Stimulated activated naive CD4-positive, alpha-beta T cell treated with Interleukin-2 at 50 U/mL for 16 hours (primary cell): Measurements from ENCODE around the gene MRGPRX3.
"Not testable (repeated sequence)": the region's sequence is repeated elsewhere in the genome, so short reads cannot be mapped to it uniquely, and the experiment has no call there.

ENCODE experiments used
- DNase-seq: peaks from one replicate; lab custom pipeline; 2025; lab: John Stamatoyannopoulos, UW

Gene MRGPRX3

GRCh38 chr11:18132341-18132740 is at the start of gene MRGPRX3:
MRGPRX3 (plus strand) TSS chr11:18132571; CDS start chr11:18137203, 4,632 bp downstream.
- no peak for DNase-seq

GRCh38 chr11:18088366-18088765 is 44.0 kb upstream of the MRGPRX3 start:
- DNase-seq = no peak

GRCh38 chr11:18088966-18089365 is 43.4 kb upstream of the MRGPRX3 start:
- no peak for DNase-seq

GRCh38 chr11:18091731-18092130 is 40.6 kb upstream of the MRGPRX3 start:
- no peak for DNase-seq

- no peak for DNase-seq
Observed at GRCh38 chr11:18093959-18094358, 38.4 kb upstream of the MRGPRX3 start.

- no peak for DNase-seq
Observed at GRCh38 chr11:18100926-18101656, 31.3 kb upstream of the MRGPRX3 start.

GRCh38 chr11:18105086-18105801 is 27.1 kb upstream of the MRGPRX3 start:
- DNase-seq = no peak

GRCh38 chr11:18105802-18106574 is 26.4 kb upstream of the MRGPRX3 start, which contains the start of gene SAAL1:
SAAL1 (minus strand) TSS chr11:18106082; CDS start chr11:18106041, 41 bp downstream.
- DNase-seq = peak; percentile 87

GRCh38 chr11:18106688-18107087 is 25.7 kb upstream of the MRGPRX3 start:
- DNase-seq = no peak

- no peak for DNase-seq
Observed at GRCh38 chr11:18108254-18108653, 24.1 kb upstream of the MRGPRX3 start.

- DNase-seq = no peak
Observed at GRCh38 chr11:18111005-18111404, 21.4 kb upstream of the MRGPRX3 start.

- peak; percentile 30 for DNase-seq
Observed at GRCh38 chr11:18115360-18116127, 16.8 kb upstream of the MRGPRX3 start.

GRCh38 chr11:18121331-18121828 is 11.0 kb upstream of the MRGPRX3 start:
- not testable (repeated sequence) for DNase-seq

GRCh38 chr11:18131115-18131514 is 1.3 kb upstream of the MRGPRX3 start:
- not testable (repeated sequence) for DNase-seq

GRCh38 chr11:18135308-18135707 is 2.9 kb downstream of the MRGPRX3 start:
- DNase-seq = no peak

- DNase-seq = no peak
Observed at GRCh38 chr11:18137186-18137800, 4.9 kb downstream of the MRGPRX3 start.

- DNase-seq = no peak
Observed at GRCh38 chr11:18140145-18140544, 7.8 kb downstream of the MRGPRX3 start.

- no peak for DNase-seq
Observed at GRCh38 chr11:18144243-18144642, 11.9 kb downstream of the MRGPRX3 start.

- DNase-seq = no peak
Observed at GRCh38 chr11:18145025-18145424, 12.7 kb downstream of the MRGPRX3 start.

- DNase-seq = no peak
Observed at GRCh38 chr11:18145837-18146236, 13.5 kb downstream of the MRGPRX3 start.

GRCh38 chr11:18151581-18151980 is 19.2 kb downstream of the MRGPRX3 start:
- DNase-seq = no peak
